Ascending aorta (tissue), 2 donors: ENCODE results near the gene GRAMD1A. TPM values are rescaled to one million over a fixed set of nuclear protein-coding genes. Genes with fewer than 3 reads are reported as not detected.
A peak's percentile ranks its signal among the peaks of the same experiment; 100 is the strongest.

Source experiments
- DNase-seq, 2 donors: peaks; one replicate each; pipeline ENCODE4 v3.0.0-alpha.2; 2019; ENCODE audit warnings: low spot score in 2 of 2
- H3K27ac ChIP-seq, 2 donors: fragments of 200-600 bp; sonication (generic); one replicate each; pipeline ENCODE4 v1.5.1; 2016 to 2017; ENCODE audit warnings: mild to moderate bottlenecking in 1 of 2
- H3K27me3 ChIP-seq: fragments of 200-600 bp; sonication (generic); one replicate; pipeline ENCODE4 v1.5.1; 2017
- H3K36me3 ChIP-seq, 2 donors: fragments of 200-600 bp; sonication (generic); one replicate each; pipeline ENCODE4 v1.5.1; 2016
- H3K4me1 ChIP-seq, 2 donors: fragments of 200-600 bp; sonication (generic); one replicate each; pipeline ENCODE4 v1.5.1; 2016 to 2017; ENCODE audit warnings: mild to moderate bottlenecking in 1 of 2
- H3K4me3 ChIP-seq, 2 donors: fragments of 200-600 bp; sonication (generic); one replicate each; pipeline ENCODE4 v1.5.1; 2016 to 2017; ENCODE audit warnings: mild to moderate bottlenecking in 1 of 2
- H3K9me3 ChIP-seq, 2 donors: fragments of 200-600 bp; sonication (generic); one replicate each; pipeline ENCODE4 v1.5.1; 2016
- CTCF ChIP-seq, 3 experiments: fragments of 200-600 bp in 2 of 3; fragments of 450-650 bp in 1 of 3; sonication (generic) in 2 of 3; IDR thresholded peaks; one replicate each; pipeline ENCODE4 v1.5.1; 2016 to 2019; ENCODE audit warnings: antibody characterized with exemption in 3 of 3, mild to moderate bottlenecking in 1 of 3, moderate library complexity in 1 of 3
- intact Hi-C: fragments of 100-400 bp; cut with DNase I; formaldehyde crosslinking; loops from one replicate; pipeline ENCODE4 v1.15.1; 2023
- total RNA-seq: library from RNA; depleted of rRNA; stranded (reverse); fragments of >200 nt; gene quantifications from one replicate; pipeline ENCODE4 v1.1.0, GENCODE V29; 2016

Gene GRAMD1A
- total RNA-seq, 1 donor from 2014 or later: 103 TPM

GRCh38 chr19:35043906-35044305 is 43.8 kb downstream of the GRAMD1A start:
- no peak for TF ChIP-seq CTCF (IDR thresholded peaks at IDR 0.05)
- intact Hi-C loops: no loop called here
- Histone ChIP-seq H3K27me3 (peaks cover 4% of the 10 kb centered on the region), H3K27ac (no peak overlapping the region), H3K4me1 (peaks cover 13 to 16% of the 10 kb centered on the region in 2 donors), H3K36me3 (no peaks in the 10 kb centered on the region), H3K9me3 (no peaks in the 10 kb centered on the region), H3K4me3 (no peak overlapping the region)
- no peak for DNase-seq

- H3K36me3 ChIP-seq: no peaks in the 10 kb centered on the region
- H3K27ac ChIP-seq: no peak overlapping the region
- H3K4me3 ChIP-seq: no peak overlapping the region
- intact Hi-C loops: no loop called here
- no peak for DNase-seq
- TF ChIP-seq CTCF (IDR thresholded peaks at IDR 0.05): peak; percentile 72 to 84 (median 77)
- peaks cover 4% of the 10 kb centered on the region for H3K27me3 ChIP-seq
- H3K4me1 ChIP-seq: peaks cover 13 to 16% of the 10 kb centered on the region in 2 donors
- H3K9me3 ChIP-seq: no peaks in the 10 kb centered on the region
Measured at GRCh38 chr19:35044317-35045117, 44.4 kb downstream of the GRAMD1A start.

GRCh38 chr19:35045667-35046300 is 45.7 kb downstream of the GRAMD1A start:
- H3K4me3 ChIP-seq: no peak overlapping the region
- peaks cover 7 to 10% of the 10 kb centered on the region in 2 donors for H3K4me1 ChIP-seq
- H3K27ac ChIP-seq: no peak overlapping the region
- intact Hi-C loops: no loop called here
- H3K27me3 ChIP-seq: peaks cover 4% of the 10 kb centered on the region
- no peak for DNase-seq
- no peaks in the 10 kb centered on the region for H3K36me3 ChIP-seq
- TF ChIP-seq CTCF (IDR thresholded peaks at IDR 0.05): peak in 2 of 3 experiments; percentile 7 to 12
- no peaks in the 10 kb centered on the region for H3K9me3 ChIP-seq

GRCh38 chr19:35046461-35046860 is 46.3 kb downstream of the GRAMD1A start:
- intact Hi-C loops: no loop called here
- Histone ChIP-seq H3K27ac (no peak overlapping the region), H3K36me3 (no peaks in the 10 kb centered on the region), H3K9me3 (no peaks in the 10 kb centered on the region), H3K4me1 (peaks cover 0 to 3% of the 10 kb centered on the region in 2 donors), H3K4me3 (no peak overlapping the region), H3K27me3 (peaks cover 4% of the 10 kb centered on the region)
- no peak for TF ChIP-seq CTCF (IDR thresholded peaks at IDR 0.05)
- DNase-seq: no peak

GRCh38 chr19:35048911-35049411 is 48.8 kb downstream of the GRAMD1A start:
- H3K9me3 ChIP-seq: no peaks in the 10 kb centered on the region
- no peaks in the 10 kb centered on the region for H3K4me1 ChIP-seq
- H3K27ac ChIP-seq: no peak overlapping the region
- no peaks in the 10 kb centered on the region for H3K27me3 ChIP-seq
- intact Hi-C loops: no loop called here
- H3K36me3 ChIP-seq: no peaks in the 10 kb centered on the region
- DNase-seq: no peak
- H3K4me3 ChIP-seq: no peak overlapping the region
- TF ChIP-seq CTCF (IDR thresholded peaks at IDR 0.05): no peak
